Tibial nerve (tissue), 4 donors: ENCODE results near the gene NME7.
"Not testable (repeated sequence)": the region's sequence is repeated elsewhere in the genome, so short reads cannot be mapped to it uniquely, and the experiment has no call there.

Source experiments
- EP300 ChIP-seq, 2 donors: sonication (generic); formaldehyde crosslinking; IDR thresholded peaks; one replicate each; pipeline ENCODE4 v1.6.1; 2017; ENCODE audit warnings: antibody characterized with exemption in 2 of 2, mild to moderate bottlenecking in 1 of 2
- TF ChIP-seq, protein P1 (sequence below), 5 experiments: fragments of 200-600 bp in 3 of 5; fragments of 450-650 bp in 2 of 5; sonication (generic) in 3 of 5; IDR thresholded peaks; one replicate each; pipeline ENCODE4 v1.5.1; 2016 to 2019; ENCODE audit warnings: antibody characterized with exemption in 5 of 5, mild to moderate bottlenecking in 3 of 5, moderate library complexity in 2 of 5

DNA sequence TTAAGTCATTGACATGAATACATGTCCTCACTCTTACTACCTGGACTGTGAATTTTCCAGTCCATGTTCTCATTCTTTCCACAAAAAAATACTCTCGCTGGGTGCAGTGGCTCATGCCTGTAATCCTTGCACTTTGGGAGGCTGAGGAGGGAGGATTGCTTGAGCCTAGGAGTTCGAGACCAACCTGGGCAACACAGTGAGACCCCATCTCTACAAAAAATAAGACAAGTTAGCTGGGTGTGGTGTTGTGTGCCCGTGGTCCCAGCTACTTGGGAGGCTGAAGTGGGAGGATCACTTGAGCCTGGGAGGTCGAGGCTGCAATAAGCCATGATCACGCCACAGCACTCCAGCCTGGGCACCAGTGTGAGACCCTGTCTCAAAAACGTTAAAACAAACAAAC is 242.0 kb downstream of the NME7 start:
- TF ChIP-seq, protein P1, sequence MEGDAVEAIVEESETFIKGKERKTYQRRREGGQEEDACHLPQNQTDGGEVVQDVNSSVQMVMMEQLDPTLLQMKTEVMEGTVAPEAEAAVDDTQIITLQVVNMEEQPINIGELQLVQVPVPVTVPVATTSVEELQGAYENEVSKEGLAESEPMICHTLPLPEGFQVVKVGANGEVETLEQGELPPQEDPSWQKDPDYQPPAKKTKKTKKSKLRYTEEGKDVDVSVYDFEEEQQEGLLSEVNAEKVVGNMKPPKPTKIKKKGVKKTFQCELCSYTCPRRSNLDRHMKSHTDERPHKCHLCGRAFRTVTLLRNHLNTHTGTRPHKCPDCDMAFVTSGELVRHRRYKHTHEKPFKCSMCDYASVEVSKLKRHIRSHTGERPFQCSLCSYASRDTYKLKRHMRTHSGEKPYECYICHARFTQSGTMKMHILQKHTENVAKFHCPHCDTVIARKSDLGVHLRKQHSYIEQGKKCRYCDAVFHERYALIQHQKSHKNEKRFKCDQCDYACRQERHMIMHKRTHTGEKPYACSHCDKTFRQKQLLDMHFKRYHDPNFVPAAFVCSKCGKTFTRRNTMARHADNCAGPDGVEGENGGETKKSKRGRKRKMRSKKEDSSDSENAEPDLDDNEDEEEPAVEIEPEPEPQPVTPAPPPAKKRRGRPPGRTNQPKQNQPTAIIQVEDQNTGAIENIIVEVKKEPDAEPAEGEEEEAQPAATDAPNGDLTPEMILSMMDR (IDR thresholded peaks at IDR 0.05): not testable (repeated sequence)
- TF ChIP-seq EP300 (IDR thresholded peaks at IDR 0.05): not testable (repeated sequence)
